GM12878 (cell line): ENCODE results near the gene KRTAP5-4. TPM values are rescaled to one million over a fixed set of nuclear protein-coding genes. Genes with fewer than 3 reads are reported as not detected.

ENCODE experiments used
- ATAC-seq: fragments of 200-7000 bp; cut with Tn5 transposase; 3 replicates; pipeline ENCODE4 v1.9.1; 2020; ENCODE audit warnings: mild to moderate bottlenecking, moderate library complexity
- BruUV-seq: library from RNA; stranded (reverse); fragments of 400-500 nt; replicated peaks from 2 replicates; lab custom pipeline; 2021; lab: Mats Ljungman, UMichigan
- CTCF ChIA-PET: fragments of 300-600 bp; sonication (Branson Sonifier 250); formaldehyde crosslinking; extraction: SDS; loops from one replicate; lab custom pipeline; 2021; ENCODE audit warnings: inconsistent platforms; lab: Yijun Ruan, JAX
- POLR2A ChIA-PET: fragments of 350-600 bp; formaldehyde crosslinking; extraction: SDS; loops from one replicate; lab custom pipeline; 2021; ENCODE audit warnings: inconsistent platforms; lab: Charles Lee
- RAD21 ChIA-PET: fragments of 300-600 bp; sonication (Branson Sonifier 250); formaldehyde crosslinking; loops from one replicate; lab custom pipeline; 2023; ENCODE audit warnings: antibody characterized with exemption; ENCODE audit not compliant: unreplicated experiment; lab: Charles Lee
- SMC1A ChIA-PET: fragments of 300-600 bp; sonication (Branson Sonifier 250); formaldehyde crosslinking; loops from one replicate; lab custom pipeline; 2023; ENCODE audit not compliant: unreplicated experiment, uncharacterized antibody; lab: Charles Lee
- DNase-seq: peaks from one replicate; pipeline ENCODE4 v3.0.0-alpha.2; 2011; ENCODE audit warnings: low read depth, low spot score
- FAIRE-seq: peaks from 3 replicates; lab custom pipeline; 2011; peaks lifted over from hg19 to GRCh38; lab: Jason Lieb, UNC
- H2AFZ ChIP-seq: 2 replicates; pipeline ENCODE4 v1.6.0; 2011; ENCODE audit warnings: low read depth, low read length, control low read depth; ENCODE audit not compliant: control insufficient read depth
- H3K27ac ChIP-seq: 2 replicates; pipeline ENCODE4 v1.5.1; 2011; ENCODE audit warnings: control low read depth; ENCODE audit not compliant: control insufficient read depth, insufficient read depth
- H3K27me3 ChIP-seq, 2 experiments: replicated peaks in 1 of 2; 2 replicates each; pipeline versions ENCODE4 v1.6.0 to v1.6.1; 2011; ENCODE audit warnings: low read length in 1 of 2; ENCODE audit not compliant: control insufficient read depth in 2 of 2, insufficient read depth in 2 of 2
- H3K36me3 ChIP-seq, 2 experiments: 2 replicates each; pipeline ENCODE4 v1.5.1; 2011; ENCODE audit warnings: low read length in 1 of 2; ENCODE audit not compliant: control insufficient read depth in 2 of 2, insufficient read depth in 2 of 2
- H3K4me1 ChIP-seq: 2 replicates; pipeline ENCODE4 v1.6.1; 2011; ENCODE audit warnings: mild to moderate bottlenecking, low read length, moderate library complexity, mixed read lengths; ENCODE audit not compliant: control insufficient read depth, insufficient read depth
- H3K4me2 ChIP-seq: 2 replicates; pipeline ENCODE4 v1.6.0; 2011; ENCODE audit warnings: control low read depth; ENCODE audit not compliant: control insufficient read depth, insufficient read depth
- H3K4me3 ChIP-seq: fragments of 200-600 bp; sonication (generic); 2 replicates; pipeline ENCODE4 v1.5.1; 2016
- H3K79me2 ChIP-seq: 2 replicates; pipeline ENCODE4 v1.6.0; 2011; ENCODE audit warnings: low read length; ENCODE audit not compliant: control insufficient read depth, insufficient read depth
- H3K9ac ChIP-seq: 2 replicates; pipeline ENCODE4 v1.8.0; 2011; ENCODE audit warnings: low read length, control low read depth, mixed read lengths; ENCODE audit not compliant: control insufficient read depth, insufficient read depth
- H3K9me3 ChIP-seq: replicated peaks from 3 replicates; pipeline ENCODE4 v1.5.1; 2011; ENCODE audit warnings: mild to moderate bottlenecking, low read length; ENCODE audit not compliant: control insufficient read depth, insufficient read depth
- H4K20me1 ChIP-seq: 2 replicates; pipeline ENCODE4 v1.6.0; 2011; ENCODE audit not compliant: control insufficient read depth, insufficient read depth
- CBX5 ChIP-seq: sonication (generic); IDR thresholded peaks from 2 replicates; pipeline ENCODE4 v1.6.1; 2016; ENCODE audit warnings: low read depth, moderate library complexity, mild to moderate bottlenecking, inconsistent platforms
- CHD4 ChIP-seq: fragments of 200-600 bp; sonication (generic); IDR thresholded peaks from 2 replicates; pipeline ENCODE4 v1.6.1; 2016; ENCODE audit warnings: mild to moderate bottlenecking
- CUX1 ChIP-seq: IDR thresholded peaks from 2 replicates; pipeline ENCODE4 v1.6.1; 2012; ENCODE audit warnings: improper control_type of control experiment, low read depth, low read length; ENCODE audit not compliant: insufficient replicate concordance
- EED ChIP-seq: sonication (generic); IDR thresholded peaks from 2 replicates; pipeline ENCODE4 v1.6.1; 2016; ENCODE audit warnings: antibody characterized with exemption, low read depth
- ESRRA ChIP-seq: IDR thresholded peaks from 2 replicates; pipeline ENCODE4 v1.6.1; 2012; ENCODE audit warnings: mild to moderate bottlenecking, low read length, improper control_type of control experiment
- HCFC1 ChIP-seq: fragments of 150-350 bp; IDR thresholded peaks from 2 replicates; pipeline ENCODE4 v1.6.1; 2014; ENCODE audit warnings: low read length
- MLLT1 ChIP-seq: fragments of 450-650 bp; IDR thresholded peaks from 2 replicates; pipeline ENCODE4 v1.6.1; 2016; ENCODE audit warnings: mild to moderate bottlenecking
- PAX5 ChIP-seq: IDR thresholded peaks from 2 replicates; pipeline ENCODE4 v1.6.1; 2011; ENCODE audit warnings: low read depth, low read length, borderline replicate concordance
- POU2F2 ChIP-seq: IDR thresholded peaks from 3 replicates; pipeline ENCODE4 v1.6.1; 2011; ENCODE audit warnings: low read depth, mild to moderate bottlenecking, low read length, borderline replicate concordance
- SMC3 ChIP-seq: IDR thresholded peaks from 2 replicates; pipeline ENCODE4 v1.6.1; 2011; ENCODE audit warnings: low read length, improper control_type of control experiment, borderline replicate concordance
- STAT3 ChIP-seq: IDR thresholded peaks from 2 replicates; pipeline ENCODE4 v1.6.1; 2011; ENCODE audit warnings: low read depth, low read length, improper control_type of control experiment
- TAF1 ChIP-seq: IDR thresholded peaks from 2 replicates; pipeline ENCODE4 v1.6.1; 2011; ENCODE audit warnings: mild to moderate bottlenecking, low read depth, low read length, borderline replicate concordance
- TARDBP ChIP-seq: IDR thresholded peaks from 2 replicates; pipeline ENCODE4 v1.6.1; 2016; ENCODE audit warnings: borderline replicate concordance
- TCF3 ChIP-seq: IDR thresholded peaks from 2 replicates; pipeline ENCODE4 v1.6.1; 2012; ENCODE audit warnings: low read depth, mild to moderate bottlenecking, low read length, borderline replicate concordance; ENCODE audit not compliant: insufficient read depth
- TCF7 ChIP-seq: IDR thresholded peaks from 2 replicates; pipeline ENCODE4 v1.6.1; 2014; ENCODE audit warnings: antibody characterized with exemption, borderline replicate concordance
- USF1 ChIP-seq: IDR thresholded peaks from 2 replicates; pipeline ENCODE4 v1.6.1; 2011; ENCODE audit warnings: borderline replicate concordance, low read depth, mild to moderate bottlenecking, moderate library complexity, mixed read lengths, low read length; ENCODE audit not compliant: insufficient read depth; ENCODE audit errors: extremely low read length
- WGBS: methylation state at CpG from one replicate; pipeline ENCODE4 v1.1.6; 2016; ENCODE audit warnings: low lambda C conversion rate; ENCODE audit not compliant: insufficient replicate concordance, insufficient coverage; ENCODE audit errors: missing lambda C conversion rate; 5-methylcytosine and 5-hydroxymethylcytosine counted together
- in situ Hi-C: fragments of 300-500 bp; cut with MboI; formaldehyde crosslinking; loops from 9 replicates; pipeline ENCODE4 v1.14.3; 2018; ENCODE audit warnings: mixed read lengths
- intact Hi-C: fragments of 100-400 bp; cut with micrococcal nuclease; formaldehyde crosslinking; loops from one replicate; pipeline ENCODE4 v1.14.2; 2022; ENCODE audit not compliant: unreplicated experiment
- polyA plus RNA-seq, 11 experiments: library from polyadenylated mRNA; depleted of rRNA in 4 of 11; unstranded in 6 of 11; stranded (reverse) in 5 of 11; fragments of >200 nt; fragmentation: Nextera tagmentation in 4 of 11; fragmentation: Illumina TruSeq in 1 of 11; extraction: Ambion mirVana in 4 of 11; extraction: Trizol in 1 of 11; gene quantifications; 1 replicate in 1 of 11; 2 replicates in 10 of 11; pipeline versions ENCODE4 v1.2.1 to v1.2.3, GENCODE V29; 2011 to 2016; ENCODE audit warnings: inconsistent platforms in 2 of 11, missing spikeins in 2 of 11, low read depth in 1 of 11
- total RNA-seq, 4 experiments: library from RNA; depleted of rRNA in 3 of 4; stranded (reverse); fragments of >200 nt in 3 of 4; fragmentation: Illumina TruSeq in 1 of 4; extraction: Trizol in 1 of 4; gene quantifications; 2 replicates each; pipeline versions ENCODE4 v1.2.1 to v1.2.3, GENCODE V29; 2013 to 2021

KRTAP5-4 gene
- total and polyA plus RNA-seq, 10 of the 15 experiments (the other 5 are each of a cell fraction or from before 2014, with no cell fraction given), result not detected

GRCh38 chr11:1668911-1669473 is 47.1 kb upstream of the KRTAP5-4 start:
- H3K79me2 ChIP-seq, result no peaks in the 10 kb centered on the region
- ChIA-PET CTCF (no interaction called here), SMC1A (no interaction called here), RAD21 (no interaction called here), POLR2A (no interaction called here)
- FAIRE-seq (no peak), ATAC-seq (no peak), DNase-seq (no peak)
- intact Hi-C loops (no loop called here), in situ Hi-C loops (no loop called here)
- no peak overlapping the region for H3K4me2 ChIP-seq
- no peaks in the 10 kb centered on the region for H4K20me1 ChIP-seq
- BruUV-seq, result no TSS peak
- no peaks in the 10 kb centered on the region for H3K9me3 ChIP-seq
- H3K36me3 ChIP-seq, result no peaks in the 10 kb centered on the region
- H3K4me3 ChIP-seq, result no peak overlapping the region
- no peak overlapping the region for H3K27ac ChIP-seq
- H3K9ac ChIP-seq, result no peak overlapping the region
- WGBS, result 20% methylated on average over 13 of the region's 13 CpGs
- H2AFZ ChIP-seq, result no peak overlapping the region
- no peaks in the 10 kb centered on the region for H3K4me1 ChIP-seq
- H3K27me3 ChIP-seq, result no peaks in the 10 kb centered on the region; a peak in 1 of 4 replicates
- TF ChIP-seq STAT3 (no peak), CUX1 (no peak), MLLT1 (no peak), TAF1 (no peak), TCF7 (no peak), CBX5 (no peak), USF1 (no peak), EED (no peak), SMC3 (no peak), TARDBP (no peak), PAX5 (no peak), TCF3 (no peak), POU2F2 (no peak), CHD4 (no peak), HCFC1 (no peak), ESRRA (no peak)
